Cardiac fibroblast (primary cell): Measurements from ENCODE around the gene LMBR1.

ENCODE experiments used
- DNase-seq, 2 donors: peaks; one replicate each; pipeline versions ENCODE4 v3.0.0 to v3.0.0-alpha.2; 2010; ENCODE audit warnings: low read depth in 2 of 2
- H3K4me3 ChIP-seq, 2 donors: replicated peaks in 1 of 2; 1 replicate in 1 of 2; 2 replicates in 1 of 2; pipeline ENCODE4 v1.5.1; 2011; ENCODE audit warnings: low read depth in 2 of 2, low read length in 2 of 2, mild to moderate bottlenecking in 2 of 2, moderate library complexity in 1 of 2
- CTCF ChIP-seq: IDR thresholded peaks from one replicate; pipeline ENCODE4 v1.5.1; 2011; ENCODE audit warnings: low read depth, mild to moderate bottlenecking, low read length, inconsistent platforms

LMBR1 gene

GRCh38 chr7:156897673-156898072, 4.7 kb upstream of the LMBR1 start:
- no peak for TF ChIP-seq CTCF
- DNase-seq = peak; percentile 31 to 53
- no peak overlapping the region for H3K4me3 ChIP-seq

- DNase-seq = no peak
- no peak for TF ChIP-seq CTCF
- no peak overlapping the region for H3K4me3 ChIP-seq
These were observed 3.5 kb upstream of the LMBR1 start for GRCh38 chr7:156896388-156897022.

- no peak for TF ChIP-seq CTCF
- H3K4me3 ChIP-seq = no peak overlapping the region
- DNase-seq = no peak
These were observed 2.2 kb upstream of the LMBR1 start for GRCh38 chr7:156895024-156895780.

- H3K4me3 ChIP-seq = peak overlapping the region; percentile 59 to 71
- TF ChIP-seq CTCF = no peak
- DNase-seq = peak in 1 of 2 donors; percentile 44
These were observed 742 bp downstream of the LMBR1 start for GRCh38 chr7:156892081-156892800.

GRCh38 chr7:156889746-156890145, 3.2 kb downstream of the LMBR1 start:
- TF ChIP-seq CTCF = no peak
- H3K4me3 ChIP-seq = no peak overlapping the region
- DNase-seq = no peak

- DNase-seq = no peak
- TF ChIP-seq CTCF = no peak
These were observed 3.9 kb downstream of the LMBR1 start for GRCh38 chr7:156889089-156889488.

More at GRCh38 chr7:156889089-156889488, 3.9 kb downstream of the LMBR1 start:
- H3K4me3 ChIP-seq = no peak overlapping the region
